VCaP (cell line): ENCODE results near the gene SMOC2.

Experiments
- H3K27ac ChIP-seq: fragments of 450-650 bp; 2 replicates; pipeline ENCODE4 v1.5.1; 2017
- CTCF ChIP-seq: fragments of 450-650 bp; conservative IDR thresholded peaks from 2 replicates; pipeline ENCODE4 v1.5.1; 2017; ENCODE audit warnings: mild to moderate bottlenecking, moderate library complexity

SMOC2 gene

GRCh38 chr6:168575346-168576098 lies 134.5 kb downstream of the SMOC2 start:
- TF ChIP-seq CTCF, result no peak
- H3K27ac ChIP-seq, result no peak overlapping the region

- no peak for TF ChIP-seq CTCF
- no peak overlapping the region for H3K27ac ChIP-seq
Observed at GRCh38 chr6:168576388-168576787, 135.4 kb downstream of the SMOC2 start.

GRCh38 chr6:168577496-168577895 lies 136.5 kb downstream of the SMOC2 start:
- no peak overlapping the region for H3K27ac ChIP-seq
- TF ChIP-seq CTCF, result no peak

- H3K27ac ChIP-seq, result no peak overlapping the region
- no peak for TF ChIP-seq CTCF
Observed at GRCh38 chr6:168578036-168578435, 137.1 kb downstream of the SMOC2 start.

- no peak for TF ChIP-seq CTCF
Observed at GRCh38 chr6:168581236-168581635, 140.3 kb downstream of the SMOC2 start.

GRCh38 chr6:168581706-168582105 lies 140.7 kb downstream of the SMOC2 start:
- no peak overlapping the region for H3K27ac ChIP-seq
- TF ChIP-seq CTCF, result no peak

More at GRCh38 chr6:168581236-168581635, 140.3 kb downstream of the SMOC2 start:
- no peak overlapping the region for H3K27ac ChIP-seq

- H3K27ac ChIP-seq, result no peak overlapping the region
- TF ChIP-seq CTCF, result no peak
Observed at GRCh38 chr6:168582571-168582981, 141.6 kb downstream of the SMOC2 start.
